ENCODE data around the gene GLP2R.

Gene GLP2R

GRCh38 chr17:9833922-9834321 is 8.2 kb downstream of the GLP2R start:
- H3K36me3 ChIP-seq = no peaks in the 10 kb centered on the region
- TF ChIP-seq CTCF (IDR thresholded peaks at IDR 0.05; ENCODE audit: low read depth, low read length) = no peak
- DNase-seq = no peak
- no peak overlapping the region for H3K4me3 ChIP-seq (ENCODE audit: low read depth, low read length)
- no peaks in the 10 kb centered on the region for H3K27me3 ChIP-seq (ENCODE audit: insufficient read depth, low read depth, severe bottlenecking)
- H3K27ac ChIP-seq = no peak overlapping the region
- H3K9me3 ChIP-seq (ENCODE audit: severe bottlenecking) = peaks cover 3% of the 10 kb centered on the region

DNA sequence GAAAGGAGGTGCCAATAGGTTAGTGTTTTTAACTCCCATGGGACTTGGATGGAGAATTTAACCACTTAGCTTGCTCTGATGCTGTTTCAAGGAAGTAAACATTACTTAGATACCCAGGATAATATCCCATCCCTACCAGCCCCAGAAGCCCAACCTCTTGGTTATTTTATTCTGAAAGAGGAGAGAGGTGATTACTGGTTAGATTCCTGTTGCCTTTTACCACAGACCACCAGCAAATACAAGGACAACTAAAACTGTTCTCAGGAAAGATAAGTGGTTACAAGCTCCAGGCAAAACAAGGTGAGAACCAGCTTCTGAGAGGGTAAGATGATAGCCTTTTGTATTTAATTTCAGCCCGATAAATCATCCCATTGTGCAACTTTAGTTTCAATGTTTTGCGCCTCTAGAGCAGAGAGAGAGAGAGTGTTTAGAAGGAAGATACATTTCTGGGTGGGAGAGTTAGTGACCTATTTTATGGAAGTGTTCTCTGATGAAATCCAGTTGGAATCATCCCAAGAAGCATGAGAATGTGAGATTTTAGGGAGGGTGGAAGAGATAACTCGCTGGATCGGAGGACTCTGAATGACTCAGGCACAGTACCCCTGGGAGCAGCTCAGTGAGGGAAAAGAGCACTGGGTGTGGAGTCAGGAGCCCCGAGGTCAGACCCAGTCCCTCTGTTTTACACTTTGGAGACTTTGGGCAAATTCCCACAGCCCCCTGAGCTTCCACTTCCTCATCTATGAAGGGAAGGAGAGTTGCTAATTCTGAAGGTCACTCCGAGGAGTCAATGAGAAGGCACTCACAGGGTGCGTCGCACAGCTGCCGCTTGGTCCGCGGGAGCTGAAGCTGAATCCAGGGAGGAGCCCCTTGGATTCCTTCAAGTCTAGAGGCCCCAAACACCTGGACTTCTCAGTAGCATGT is 12.1 kb downstream of the GLP2R start:
- Histone ChIP-seq H3K27me3 (ENCODE audit: insufficient read depth, low read depth, severe bottlenecking) (no peaks in the 10 kb centered on the region), H3K4me3 (ENCODE audit: low read depth, low read length) (no peak overlapping the region), H3K36me3 (no peaks in the 10 kb centered on the region), H3K9me3 (ENCODE audit: severe bottlenecking) (peaks cover 3% of the 10 kb centered on the region), H3K27ac (no peak overlapping the region)
- TF ChIP-seq CTCF (IDR thresholded peaks at IDR 0.05; ENCODE audit: low read depth, low read length) = no peak
- no peak for DNase-seq

- H3K9me3 ChIP-seq (ENCODE audit: severe bottlenecking) = no peaks in the 10 kb centered on the region
- H3K36me3 ChIP-seq = no peaks in the 10 kb centered on the region
- TF ChIP-seq CTCF (IDR thresholded peaks at IDR 0.05; ENCODE audit: low read depth, low read length) = peak; percentile 50
- no peak overlapping the region for H3K4me3 ChIP-seq (ENCODE audit: low read depth, low read length)
- peak; percentile 17 for DNase-seq
- no peaks in the 10 kb centered on the region for H3K27me3 ChIP-seq (ENCODE audit: insufficient read depth, low read depth, severe bottlenecking)
- H3K27ac ChIP-seq = no peak overlapping the region
These were observed 13.7 kb downstream of the GLP2R start for GRCh38 chr17:9839433-9839832.

DNA sequence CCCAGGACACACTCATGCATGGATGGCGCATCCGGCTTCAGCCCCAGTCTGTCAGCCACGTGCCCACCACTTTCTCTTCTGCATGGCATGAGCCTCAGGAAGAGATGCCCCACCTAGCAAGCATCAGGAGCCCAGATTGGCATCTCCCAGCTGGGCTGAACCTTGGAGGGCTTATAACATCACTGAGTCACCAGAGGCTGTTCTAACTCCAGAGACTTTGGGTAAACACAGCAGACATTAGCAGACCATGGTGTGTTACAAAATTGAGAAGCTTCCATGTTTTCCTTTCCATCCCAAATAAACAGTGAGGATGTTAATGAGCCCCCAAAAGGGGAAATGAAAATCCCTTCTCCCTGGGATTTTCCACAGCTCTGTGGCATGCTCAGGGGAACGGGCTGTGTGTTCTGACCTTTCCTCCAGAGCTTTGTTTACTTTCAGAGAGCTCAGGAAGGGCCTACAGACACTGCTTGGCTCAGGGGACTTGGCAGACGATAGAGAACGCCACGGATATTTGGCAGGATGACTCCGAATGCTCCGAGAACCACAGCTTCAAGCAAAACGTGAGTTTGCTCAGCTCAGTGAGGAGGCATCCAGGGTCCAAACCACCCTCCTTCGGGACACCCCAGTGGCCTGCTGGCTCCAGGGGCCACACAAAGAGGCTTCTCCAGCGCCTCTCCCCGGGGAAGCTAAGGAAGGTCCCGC is 16.5 kb downstream of the GLP2R start:
- TF ChIP-seq CTCF (IDR thresholded peaks at IDR 0.05; ENCODE audit: low read depth, low read length) = no peak
- Histone ChIP-seq H3K27me3 (ENCODE audit: insufficient read depth, low read depth, severe bottlenecking) (no peaks in the 10 kb centered on the region), H3K9me3 (ENCODE audit: severe bottlenecking) (no peaks in the 10 kb centered on the region), H3K36me3 (no peaks in the 10 kb centered on the region), H3K27ac (no peak overlapping the region), H3K4me3 (ENCODE audit: low read depth, low read length) (no peak overlapping the region)
- no peak for DNase-seq

DNA sequence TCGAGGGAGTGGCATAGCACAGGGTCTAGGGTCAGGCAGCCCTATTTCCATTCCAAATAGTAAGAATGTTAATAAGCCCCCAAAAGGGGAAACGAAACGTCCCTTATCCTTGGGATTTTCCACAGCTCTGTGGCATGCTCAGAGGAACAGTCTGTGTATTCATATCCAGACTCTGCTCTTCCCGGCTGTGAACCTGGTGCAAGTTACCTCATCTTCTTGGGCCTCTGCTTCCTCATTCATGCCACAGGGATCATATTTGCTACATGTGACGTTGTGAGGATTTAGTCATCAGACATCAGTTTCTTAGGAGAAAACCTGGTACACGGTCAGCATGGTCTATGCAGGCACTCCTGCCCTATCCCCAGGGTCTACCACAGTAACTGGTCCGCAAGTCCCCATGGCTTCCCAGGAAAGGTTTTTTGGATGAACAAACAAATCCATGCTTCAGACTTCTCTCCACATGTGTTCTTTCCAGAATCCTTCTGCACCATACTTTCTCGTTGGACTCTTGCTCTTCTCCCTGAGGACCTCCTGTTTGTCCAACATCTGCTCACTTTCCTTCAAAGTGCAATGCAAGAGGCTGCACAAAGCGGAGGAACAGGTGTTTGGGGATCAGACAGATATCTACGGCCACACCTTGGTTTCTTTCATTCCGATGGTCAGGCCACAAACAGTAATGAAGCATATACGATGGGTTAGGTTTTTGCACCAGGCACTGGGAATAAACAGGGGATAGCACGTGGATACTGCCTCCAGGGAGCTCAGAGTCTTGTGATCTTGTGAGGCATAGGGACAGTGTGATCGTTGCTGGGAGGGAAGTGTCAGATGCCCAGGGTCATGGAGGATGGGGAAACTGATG is 17.7 kb downstream of the GLP2R start:
- TF ChIP-seq CTCF (IDR thresholded peaks at IDR 0.05; ENCODE audit: low read depth, low read length) = no peak
- Histone ChIP-seq H3K27ac (no peak overlapping the region), H3K36me3 (no peaks in the 10 kb centered on the region), H3K4me3 (ENCODE audit: low read depth, low read length) (no peak overlapping the region), H3K9me3 (ENCODE audit: severe bottlenecking) (no peaks in the 10 kb centered on the region), H3K27me3 (ENCODE audit: insufficient read depth, low read depth, severe bottlenecking) (no peaks in the 10 kb centered on the region)
- DNase-seq = no peak

All from WERI-Rb-1 (cell line).